ENCODE results near the gene NINL.
"Not testable (repeated sequence)": the region's sequence is repeated elsewhere in the genome, so short reads cannot be mapped to it uniquely, and the experiment has no call there.

DNA sequence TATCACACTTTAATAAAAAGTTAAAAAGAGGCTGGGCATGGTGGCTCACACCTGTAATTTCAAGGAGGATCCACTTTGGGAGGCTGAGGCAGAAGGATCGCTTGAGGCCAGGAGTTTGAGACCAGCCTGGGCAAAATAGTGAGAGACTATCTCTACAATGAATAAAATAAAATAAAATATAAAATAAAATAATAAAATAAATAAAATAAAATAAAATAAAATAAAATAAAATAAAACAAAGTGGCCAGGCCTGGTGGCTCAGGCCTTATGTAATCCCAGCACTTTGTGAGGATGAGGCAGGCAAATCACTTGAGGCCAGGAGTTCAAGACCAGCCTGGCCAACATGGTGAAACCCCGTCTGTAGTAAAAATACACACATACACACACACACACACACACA lies 112.0 kb downstream of the NINL start:
- TF ChIP-seq POLR2A (IDR thresholded peaks at IDR 0.05): not testable (repeated sequence)
- TF ChIP-seq, protein P1, sequence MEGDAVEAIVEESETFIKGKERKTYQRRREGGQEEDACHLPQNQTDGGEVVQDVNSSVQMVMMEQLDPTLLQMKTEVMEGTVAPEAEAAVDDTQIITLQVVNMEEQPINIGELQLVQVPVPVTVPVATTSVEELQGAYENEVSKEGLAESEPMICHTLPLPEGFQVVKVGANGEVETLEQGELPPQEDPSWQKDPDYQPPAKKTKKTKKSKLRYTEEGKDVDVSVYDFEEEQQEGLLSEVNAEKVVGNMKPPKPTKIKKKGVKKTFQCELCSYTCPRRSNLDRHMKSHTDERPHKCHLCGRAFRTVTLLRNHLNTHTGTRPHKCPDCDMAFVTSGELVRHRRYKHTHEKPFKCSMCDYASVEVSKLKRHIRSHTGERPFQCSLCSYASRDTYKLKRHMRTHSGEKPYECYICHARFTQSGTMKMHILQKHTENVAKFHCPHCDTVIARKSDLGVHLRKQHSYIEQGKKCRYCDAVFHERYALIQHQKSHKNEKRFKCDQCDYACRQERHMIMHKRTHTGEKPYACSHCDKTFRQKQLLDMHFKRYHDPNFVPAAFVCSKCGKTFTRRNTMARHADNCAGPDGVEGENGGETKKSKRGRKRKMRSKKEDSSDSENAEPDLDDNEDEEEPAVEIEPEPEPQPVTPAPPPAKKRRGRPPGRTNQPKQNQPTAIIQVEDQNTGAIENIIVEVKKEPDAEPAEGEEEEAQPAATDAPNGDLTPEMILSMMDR (IDR thresholded peaks at IDR 0.05): not testable (repeated sequence)

All from Peyer's patch (tissue), 4 donors.